ENCODE results near the gene MCEE. TPM values are rescaled to one million over a fixed set of nuclear protein-coding genes. Genes with fewer than 3 reads are reported as not detected.
"Not testable (repeated sequence)": the region's sequence is repeated elsewhere in the genome, so short reads cannot be mapped to it uniquely, and the experiment has no call there.

The MCEE gene
- 10 to 100 TPM; 12.4 to 14.7 TPM for total RNA-seq

GRCh38 chr2:71130152-71130904, at the start of gene MCEE, which contains the start of gene MPHOSPH10:
TSS of gene MCEE (minus strand) at chr2:71130229. CDS start at chr2:71130219, 10 bp downstream.
TSS of gene MPHOSPH10 (plus strand) at chr2:71130634. CDS start at chr2:71130666, 32 bp downstream.
- peaks cover 12% of the 10 kb centered on the region for H3K36me3 Mint-ChIP-seq (ENCODE audit: low read depth)
- H3K4me1 Mint-ChIP-seq (ENCODE audit: low read depth): peaks cover 10% of the 10 kb centered on the region
- H3K27me3 Mint-ChIP-seq (ENCODE audit: low read depth): no peaks in the 10 kb centered on the region
- H3K27ac Mint-ChIP-seq: no peak within 1 kb of the TSS
- peak; percentile 92 for DNase-seq
- POLR2A ChIA-PET: interaction anchor here (1.0 to 2.7 kb wide), 7 partner anchors 21 to 287 kb away, joined by 3 to 38 read pairs (median 4); partner anchors contain the start of genes NAGK, PAIP2B and ZNF638
- no peaks in the 10 kb centered on the region for H3K9me3 Mint-ChIP-seq (ENCODE audit: insufficient read depth)
- peak; percentile 96 for ATAC-seq
- H3K4me3 Mint-ChIP-seq: no peak within 1 kb of the TSS
- CTCF ChIA-PET: interaction anchor here (0.6 to 1.7 kb wide), 11 partner anchors 19 to 130 kb away, joined by 3 to 11 read pairs (median 3); partner anchors contain the start of gene NAGK

GRCh38 chr2:71178836-71179235, 48.8 kb upstream of the MCEE start:
- CTCF ChIA-PET; H3K4me3 Mint-ChIP-seq; H3K27ac Mint-ChIP-seq; H3K36me3 Mint-ChIP-seq (ENCODE audit: low read depth); ATAC-seq; H3K9me3 Mint-ChIP-seq (ENCODE audit: insufficient read depth); H3K27me3 Mint-ChIP-seq (ENCODE audit: low read depth); DNase-seq; POLR2A ChIA-PET: not testable (repeated sequence)
- peaks cover 12% of the 10 kb centered on the region for H3K4me1 Mint-ChIP-seq (ENCODE audit: low read depth)

DNA sequence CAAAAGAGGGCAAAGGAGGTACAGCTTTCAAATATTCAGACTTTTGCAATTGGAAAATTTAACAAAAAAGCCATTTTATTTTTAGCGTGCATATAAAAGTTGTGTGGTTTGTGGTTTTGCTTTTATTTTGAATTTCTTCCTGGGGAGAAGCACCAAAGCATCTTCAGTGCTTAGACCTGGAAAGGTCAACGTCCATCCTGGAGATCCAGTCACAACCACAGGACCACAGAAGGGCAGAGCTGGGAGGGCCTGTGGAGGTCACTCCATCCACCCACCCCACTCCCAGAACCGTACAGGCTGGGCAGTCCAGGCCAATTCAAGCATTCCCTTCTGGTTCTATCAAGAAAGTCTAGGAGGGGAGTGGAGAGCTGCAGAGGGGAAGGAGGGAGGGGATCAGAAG, 44.2 kb upstream of the MCEE start:
- CTCF ChIA-PET: interaction anchor here (1.2 kb wide), 1 partner anchor 157 kb away, joined by 3 read pairs; the partner anchor contains the start of gene ZNF638
- no peaks in the 10 kb centered on the region for H3K9me3 Mint-ChIP-seq (ENCODE audit: insufficient read depth)
- POLR2A ChIA-PET: no interaction called here
- no peak overlapping the region for H3K27ac Mint-ChIP-seq
- H3K27me3 Mint-ChIP-seq (ENCODE audit: low read depth): peaks cover 8% of the 10 kb centered on the region
- no peaks in the 10 kb centered on the region for H3K36me3 Mint-ChIP-seq (ENCODE audit: low read depth)
- no peak overlapping the region for H3K4me3 Mint-ChIP-seq
- H3K4me1 Mint-ChIP-seq (ENCODE audit: low read depth): peaks cover 12% of the 10 kb centered on the region
- DNase-seq: no peak
- no peak for ATAC-seq

DNA sequence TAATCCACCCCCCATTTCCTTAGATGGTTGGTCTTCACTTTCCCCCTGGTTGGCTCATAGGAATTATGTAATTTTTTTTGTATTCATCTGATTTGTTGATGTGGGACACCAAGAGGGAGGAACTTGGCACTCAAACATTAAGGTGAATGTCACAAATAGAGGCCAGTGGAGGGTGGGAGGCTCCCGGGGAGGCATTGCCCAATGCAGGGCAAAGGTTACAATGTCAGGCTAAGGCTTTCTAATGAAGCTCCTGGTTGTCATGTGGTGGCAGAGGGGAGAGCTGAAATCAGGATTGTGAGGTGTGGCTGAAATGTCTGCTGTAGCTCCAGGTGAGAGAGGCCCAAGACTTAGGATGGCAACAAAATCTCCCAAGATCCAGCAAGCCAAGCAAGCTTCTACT, 43.1 kb upstream of the MCEE start:
- no peak overlapping the region for H3K4me3 Mint-ChIP-seq
- no peak overlapping the region for H3K27ac Mint-ChIP-seq
- POLR2A ChIA-PET: no interaction called here
- H3K36me3 Mint-ChIP-seq (ENCODE audit: low read depth): no peaks in the 10 kb centered on the region
- CTCF ChIA-PET: interaction anchor here (0.8 to 1.2 kb wide), 2 partner anchors 52 to 158 kb away, joined by 3 read pairs; partner anchors contain the start of gene ZNF638
- H3K4me1 Mint-ChIP-seq (ENCODE audit: low read depth): peaks cover 12% of the 10 kb centered on the region
- H3K9me3 Mint-ChIP-seq (ENCODE audit: insufficient read depth): no peaks in the 10 kb centered on the region
- H3K27me3 Mint-ChIP-seq (ENCODE audit: low read depth): peaks cover 8% of the 10 kb centered on the region
- no peak for ATAC-seq
- DNase-seq: no peak

DNA sequence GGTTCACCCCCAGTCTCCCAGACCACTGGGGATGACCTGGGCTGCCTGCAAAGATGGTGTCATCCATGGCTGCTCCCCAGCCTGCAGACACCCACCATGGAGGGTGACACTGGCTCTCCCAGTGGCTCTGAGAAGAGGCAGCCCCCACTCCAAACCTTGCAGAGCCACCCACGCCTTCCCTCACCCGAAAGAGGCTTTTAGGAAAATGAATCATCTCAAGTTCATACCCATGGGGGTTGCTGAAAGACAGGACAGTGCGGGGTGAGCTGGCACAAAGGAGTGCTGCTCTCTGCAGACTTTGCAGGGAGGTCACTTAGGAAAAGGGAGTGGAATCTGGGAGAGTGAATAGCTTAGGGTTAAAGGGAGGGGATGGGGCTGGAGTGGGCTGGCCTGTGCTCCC, 36.8 kb upstream of the MCEE start:
- no peaks in the 10 kb centered on the region for H3K4me1 Mint-ChIP-seq (ENCODE audit: low read depth)
- H3K36me3 Mint-ChIP-seq (ENCODE audit: low read depth): no peaks in the 10 kb centered on the region
- no peak for DNase-seq
- ChIA-PET POLR2A (no interaction called here), CTCF (no interaction called here)
- no peak overlapping the region for H3K4me3 Mint-ChIP-seq
- no peak overlapping the region for H3K27ac Mint-ChIP-seq
- H3K9me3 Mint-ChIP-seq (ENCODE audit: insufficient read depth): no peaks in the 10 kb centered on the region
- no peak for ATAC-seq
- H3K27me3 Mint-ChIP-seq (ENCODE audit: low read depth): peaks cover 12% of the 10 kb centered on the region

DNA sequence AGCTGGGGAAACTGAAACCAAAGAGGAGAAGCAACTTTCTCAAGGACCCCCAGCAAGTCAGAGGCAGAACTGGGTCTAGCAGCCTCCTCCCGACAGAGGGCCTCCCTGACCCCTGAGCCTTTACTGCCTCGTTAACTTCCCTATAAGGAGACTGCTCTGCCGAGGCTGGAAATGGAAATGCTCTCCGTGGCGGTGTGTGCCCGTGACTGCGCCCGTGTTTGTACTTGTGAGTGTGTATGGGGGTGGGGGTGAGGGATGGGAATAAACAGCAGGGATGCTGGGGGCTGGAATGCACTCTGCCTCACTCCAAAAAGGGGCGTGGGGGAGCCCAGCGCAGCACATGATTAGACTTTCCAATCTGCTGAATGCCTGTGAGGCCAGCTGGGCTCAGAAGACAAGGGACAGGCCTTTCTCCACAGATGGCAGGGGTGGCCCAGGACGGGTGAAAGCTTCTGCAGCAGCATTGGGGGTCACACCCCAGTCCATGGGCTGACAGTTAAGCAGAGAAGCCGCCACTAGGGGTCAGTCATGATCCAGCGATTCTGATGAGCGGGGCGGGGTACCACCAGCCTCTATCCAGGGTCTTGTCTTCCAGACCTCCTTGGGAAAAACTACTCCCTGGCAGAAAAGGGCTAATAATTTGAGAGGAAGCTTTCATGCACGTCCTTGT, 27.2 kb upstream of the MCEE start:
- peaks cover 6% of the 10 kb centered on the region for H3K4me1 Mint-ChIP-seq (ENCODE audit: low read depth)
- H3K4me3 Mint-ChIP-seq: peak overlapping the region; percentile 36
- DNase-seq: peak; percentile 68

GRCh38 chr2:71156573-71156972, 26.5 kb upstream of the MCEE start:
- Mint-ChIP-seq H3K27me3 (ENCODE audit: low read depth) (peaks cover 5% of the 10 kb centered on the region), H3K4me1 (ENCODE audit: low read depth) (peaks cover 6% of the 10 kb centered on the region), H3K36me3 (ENCODE audit: low read depth) (no peaks in the 10 kb centered on the region), H3K27ac (no peak overlapping the region), H3K4me3 (no peak overlapping the region), H3K9me3 (ENCODE audit: insufficient read depth) (no peaks in the 10 kb centered on the region)
- DNase-seq (no peak), ATAC-seq (no peak)
- ChIA-PET POLR2A (no interaction called here), CTCF (interaction anchor here (0.7 to 2.6 kb wide), 10 partner anchors 10 to 354 kb away, joined by 3 to 14 read pairs (median 3); no protein-coding TSS in a partner anchor)

More for the DNA sequence above, 27.2 kb upstream of the MCEE start:
- ATAC-seq: peak; percentile 80
- H3K27me3 Mint-ChIP-seq (ENCODE audit: low read depth): peaks cover 5% of the 10 kb centered on the region
- CTCF ChIA-PET: interaction anchor here (1.0 to 1.8 kb wide), 7 partner anchors 10 to 353 kb away, joined by 3 to 8 read pairs (median 3); no protein-coding TSS in a partner anchor
- H3K36me3 Mint-ChIP-seq (ENCODE audit: low read depth): no peaks in the 10 kb centered on the region
- no peak overlapping the region for H3K27ac Mint-ChIP-seq
- no peaks in the 10 kb centered on the region for H3K9me3 Mint-ChIP-seq (ENCODE audit: insufficient read depth)
- POLR2A ChIA-PET: no interaction called here

DNA sequence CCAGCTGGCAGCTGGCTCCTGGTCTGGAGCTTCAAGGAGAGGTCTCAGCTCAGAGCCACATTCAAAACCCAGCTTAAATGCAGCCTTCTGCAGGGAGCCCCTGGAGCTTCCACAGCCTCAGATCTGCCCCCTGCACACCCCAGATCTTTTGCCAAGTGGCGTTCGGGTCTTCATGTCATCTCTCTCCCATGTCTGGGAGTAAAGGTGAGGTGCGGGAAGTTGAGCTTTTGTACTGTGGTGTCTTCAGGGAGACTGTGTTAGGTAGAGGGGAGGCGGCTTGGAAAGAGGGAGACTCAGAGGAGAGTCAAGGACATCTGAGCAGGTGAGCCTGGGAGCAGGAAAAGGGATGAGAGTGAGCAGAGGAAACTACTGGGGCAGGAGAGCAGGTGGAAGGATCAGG, 25.8 kb upstream of the MCEE start:
- ATAC-seq (no peak), DNase-seq (no peak)
- Mint-ChIP-seq H3K4me1 (ENCODE audit: low read depth) (peaks cover 6% of the 10 kb centered on the region), H3K27me3 (ENCODE audit: low read depth) (peaks cover 5% of the 10 kb centered on the region), H3K27ac (no peak overlapping the region), H3K36me3 (ENCODE audit: low read depth) (no peaks in the 10 kb centered on the region), H3K9me3 (ENCODE audit: insufficient read depth) (no peaks in the 10 kb centered on the region), H3K4me3 (no peak overlapping the region)
- ChIA-PET CTCF (interaction anchor here (0.7 to 2.6 kb wide), 11 partner anchors 12 to 355 kb away, joined by 3 to 14 read pairs (median 5); no protein-coding TSS in a partner anchor), POLR2A (no interaction called here)

DNA sequence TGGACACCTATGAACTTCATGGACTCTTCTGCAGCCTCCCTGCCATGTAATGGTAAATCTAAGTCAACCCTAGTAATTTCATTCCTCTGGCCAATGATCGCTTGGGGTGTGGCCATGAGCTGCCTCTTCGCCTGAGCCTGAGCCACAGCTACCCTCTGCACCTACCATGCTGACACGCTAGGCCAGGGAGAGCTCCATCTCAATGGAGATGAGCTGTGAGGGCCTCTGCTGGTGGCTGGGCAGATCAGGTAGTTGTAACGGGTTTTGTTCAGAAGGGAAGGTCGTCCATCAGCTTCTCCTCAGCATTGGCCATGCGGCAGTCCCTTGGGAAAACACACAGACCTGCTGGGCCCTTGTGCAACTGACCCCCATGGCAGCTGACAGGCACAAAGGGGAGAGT, 24.8 kb upstream of the MCEE start:
- ATAC-seq: peak; percentile 67
- Mint-ChIP-seq H3K27ac (no peak overlapping the region), H3K27me3 (ENCODE audit: low read depth) (peaks cover 3% of the 10 kb centered on the region), H3K36me3 (ENCODE audit: low read depth) (peaks cover 4% of the 10 kb centered on the region), H3K4me3 (no peak overlapping the region), H3K4me1 (ENCODE audit: low read depth) (peaks cover 6% of the 10 kb centered on the region), H3K9me3 (ENCODE audit: insufficient read depth) (no peaks in the 10 kb centered on the region)
- ChIA-PET POLR2A (interaction anchor here (0.6 to 1.2 kb wide), 2 partner anchors 77 to 86 kb away, joined by 3 read pairs; partner anchors contain the start of gene NAGK), CTCF (interaction anchor here (0.6 to 2.6 kb wide), 15 partner anchors 8 to 355 kb away, joined by 3 to 14 read pairs (median 3); no protein-coding TSS in a partner anchor)
- peak; percentile 35 for DNase-seq

GRCh38 chr2:71154279-71154678, 24.2 kb upstream of the MCEE start:
- Mint-ChIP-seq H3K27me3 (ENCODE audit: low read depth) (peaks cover 2% of the 10 kb centered on the region), H3K36me3 (ENCODE audit: low read depth) (peaks cover 8% of the 10 kb centered on the region), H3K4me1 (ENCODE audit: low read depth) (peaks cover 6% of the 10 kb centered on the region), H3K4me3 (no peak overlapping the region), H3K27ac (no peak overlapping the region), H3K9me3 (ENCODE audit: insufficient read depth) (no peaks in the 10 kb centered on the region)
- DNase-seq (no peak), ATAC-seq (no peak)
- ChIA-PET CTCF (interaction anchor here (0.7 to 2.6 kb wide), 10 partner anchors 7 to 356 kb away, joined by 3 to 14 read pairs (median 6); no protein-coding TSS in a partner anchor), POLR2A (interaction anchor here (0.6 to 1.2 kb wide), 2 partner anchors 76 to 86 kb away, joined by 3 read pairs; partner anchors contain the start of gene NAGK)

DNA sequence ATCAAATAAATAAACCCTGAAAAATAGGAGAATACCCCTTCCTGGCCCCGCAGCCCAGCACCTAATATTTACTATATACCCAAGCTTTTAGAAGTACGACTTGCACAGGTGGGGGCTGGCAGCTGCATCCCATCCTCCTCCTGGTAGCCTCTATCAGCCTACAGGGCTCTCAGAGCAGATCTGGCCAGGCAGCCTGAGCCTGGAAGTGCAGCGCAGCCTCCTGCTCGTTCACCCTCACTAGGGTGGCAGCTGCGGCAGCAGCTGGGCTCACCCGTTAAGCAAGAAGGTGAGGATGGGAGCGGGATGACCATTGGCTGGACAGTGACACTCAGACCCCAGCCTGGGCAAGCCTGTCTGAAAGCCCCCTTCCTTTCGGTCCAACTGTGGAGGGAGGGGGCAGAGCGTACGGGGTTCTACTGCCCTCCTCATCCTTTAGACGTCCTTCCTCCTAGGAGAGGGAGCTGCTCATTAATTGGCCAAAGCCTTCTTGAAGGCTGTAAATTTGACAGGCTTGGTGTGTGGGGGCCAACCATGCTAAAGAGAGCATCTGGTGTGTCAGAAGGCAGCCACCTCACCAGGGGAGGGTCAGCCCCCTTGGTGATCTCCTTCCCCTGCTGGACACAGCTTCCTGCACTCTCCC, 23.7 kb upstream of the MCEE start:
- ATAC-seq (no peak), DNase-seq (no peak)
- Mint-ChIP-seq H3K4me1 (ENCODE audit: low read depth) (peaks cover 6% of the 10 kb centered on the region), H3K9me3 (ENCODE audit: insufficient read depth) (no peaks in the 10 kb centered on the region), H3K27ac (no peak overlapping the region), H3K4me3 (no peak overlapping the region), H3K27me3 (ENCODE audit: low read depth) (peaks cover 2% of the 10 kb centered on the region), H3K36me3 (ENCODE audit: low read depth) (peaks cover 14% of the 10 kb centered on the region)
- ChIA-PET CTCF (interaction anchor here (2.2 kb wide), 1 partner anchor 130 kb away, joined by 11 read pairs; no protein-coding TSS in a partner anchor), POLR2A (no interaction called here)
